ENCODE measurements around the gene SLC2A1.
"Not testable (repeated sequence)": the region's sequence is repeated elsewhere in the genome, so short reads cannot be mapped to it uniquely, and the experiment has no call there.

Gene SLC2A1

GRCh38 chr1:42910985-42911384 is 47.7 kb downstream of the SLC2A1 start:
- H2BK120ac ChIP-seq (ENCODE audit: insufficient read depth, low read length, poor library complexity): no peak overlapping the region
- no peak overlapping the region for H2BK5ac ChIP-seq (ENCODE audit: low read depth, low read length, poor library complexity)

DNA sequence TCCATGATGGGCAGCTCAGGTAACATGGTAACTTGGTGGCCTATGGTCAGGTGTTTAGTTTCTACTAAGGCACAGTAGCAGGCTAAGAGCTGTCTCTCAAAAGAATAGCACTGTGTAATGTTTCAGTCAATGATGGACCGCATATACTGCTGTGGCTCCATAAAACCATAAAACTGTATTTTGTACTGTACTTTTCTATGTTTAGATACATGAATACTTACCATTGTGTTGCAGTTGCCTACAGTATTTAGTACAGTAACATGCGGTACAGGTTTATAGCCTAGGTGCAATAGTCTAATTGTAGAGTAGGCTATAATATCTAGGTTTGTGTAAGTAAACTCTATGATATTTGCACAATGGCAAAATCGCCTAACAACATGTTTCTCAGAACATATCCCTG is 50.6 kb downstream of the SLC2A1 start:
- H3K14ac ChIP-seq (ENCODE audit: low read length): no peak overlapping the region
- DNase-seq: no peak
- H3K79me2 ChIP-seq (ENCODE audit: control insufficient read depth, insufficient read depth, low read length, poor library complexity): no peaks in the 10 kb centered on the region
- H3K27ac ChIP-seq (ENCODE audit: low read depth, low read length): no peak overlapping the region
- no peak overlapping the region for H4K8ac ChIP-seq (ENCODE audit: low read depth, low read length)
- no peak overlapping the region for H2AK5ac ChIP-seq (ENCODE audit: low read length)
- WGBS (ENCODE audit: extremely low coverage, insufficient coverage, insufficient read length): no CpG with 5 or more reads among the region's 3 CpGs
- no peaks in the 10 kb centered on the region for H3K79me1 ChIP-seq (ENCODE audit: low read length)
- no peak overlapping the region for H3K23ac ChIP-seq (ENCODE audit: low read length)
- no peak overlapping the region for H2BK120ac ChIP-seq (ENCODE audit: insufficient read depth, low read length, poor library complexity)
- no peaks in the 10 kb centered on the region for H3K27me3 ChIP-seq (ENCODE audit: insufficient read depth, low read length)
- no peak overlapping the region for H3K4ac ChIP-seq (ENCODE audit: low read depth, low read length)
- no peaks in the 10 kb centered on the region for H3K9me3 ChIP-seq (ENCODE audit: insufficient read depth, low read depth, low read length)
- no peaks in the 10 kb centered on the region for H3K4me1 ChIP-seq (ENCODE audit: control insufficient read depth in 1 of 2, insufficient read depth in 2 of 2, low read length in 2 of 2)
- no peak overlapping the region for H3K9ac ChIP-seq (ENCODE audit: low read length)
- H3K36me3 ChIP-seq (ENCODE audit: control insufficient read depth in 1 of 2, insufficient read depth in 2 of 2, low read length in 2 of 2): no peaks in the 10 kb centered on the region
- no peak overlapping the region for H3K4me3 ChIP-seq (ENCODE audit: low read depth, low read length)
- H3K4me2 ChIP-seq (ENCODE audit: low read length): no peak overlapping the region
- H2AFZ ChIP-seq (ENCODE audit: insufficient read depth, low read length, poor library complexity): no peak overlapping the region
- no peak overlapping the region for H2BK5ac ChIP-seq (ENCODE audit: low read depth, low read length, poor library complexity)
- no peak overlapping the region for H4K12ac ChIP-seq (ENCODE audit: low read depth, low read length)
- no peak overlapping the region for H3K18ac ChIP-seq (ENCODE audit: low read length)
- no peak overlapping the region for H4K91ac ChIP-seq (ENCODE audit: low read depth, low read length)
- no peak overlapping the region for H2BK12ac ChIP-seq (ENCODE audit: low read length)

More at GRCh38 chr1:42910985-42911384, 47.7 kb downstream of the SLC2A1 start:
- no peaks in the 10 kb centered on the region for H3K9me3 ChIP-seq (ENCODE audit: insufficient read depth, low read depth, low read length)
- H3K4me2 ChIP-seq (ENCODE audit: low read length): no peak overlapping the region
- H3K4ac ChIP-seq (ENCODE audit: low read depth, low read length): no peak overlapping the region
- H4K12ac ChIP-seq (ENCODE audit: low read depth, low read length): no peak overlapping the region
- no peak overlapping the region for H2AK5ac ChIP-seq (ENCODE audit: low read length)
- no peak overlapping the region for H3K23ac ChIP-seq (ENCODE audit: low read length)
- no peak overlapping the region for H2BK12ac ChIP-seq (ENCODE audit: low read length)
- DNase-seq: no peak
- H3K36me3 ChIP-seq (ENCODE audit: control insufficient read depth in 1 of 2, insufficient read depth in 2 of 2, low read length in 2 of 2): no peaks in the 10 kb centered on the region
- no peak overlapping the region for H3K27ac ChIP-seq (ENCODE audit: low read depth, low read length)
- no peak overlapping the region for H3K9ac ChIP-seq (ENCODE audit: low read length)
- no peak overlapping the region for H3K4me3 ChIP-seq (ENCODE audit: low read depth, low read length)
- no peak overlapping the region for H4K8ac ChIP-seq (ENCODE audit: low read depth, low read length)
- no peak overlapping the region for H4K91ac ChIP-seq (ENCODE audit: low read depth, low read length)
- no peak overlapping the region for H2AFZ ChIP-seq (ENCODE audit: insufficient read depth, low read length, poor library complexity)
- no peaks in the 10 kb centered on the region for H3K79me2 ChIP-seq (ENCODE audit: control insufficient read depth, insufficient read depth, low read length, poor library complexity)
- peaks cover 0 to 2% of the 10 kb centered on the region in 2 experiments for H3K4me1 ChIP-seq (ENCODE audit: control insufficient read depth in 1 of 2, insufficient read depth in 2 of 2, low read length in 2 of 2)
- peaks cover 2% of the 10 kb centered on the region for H3K79me1 ChIP-seq (ENCODE audit: low read length)
- no peak overlapping the region for H3K14ac ChIP-seq (ENCODE audit: low read length)
- H3K18ac ChIP-seq (ENCODE audit: low read length): no peak overlapping the region
- H3K27me3 ChIP-seq (ENCODE audit: insufficient read depth, low read length): no peaks in the 10 kb centered on the region

DNA sequence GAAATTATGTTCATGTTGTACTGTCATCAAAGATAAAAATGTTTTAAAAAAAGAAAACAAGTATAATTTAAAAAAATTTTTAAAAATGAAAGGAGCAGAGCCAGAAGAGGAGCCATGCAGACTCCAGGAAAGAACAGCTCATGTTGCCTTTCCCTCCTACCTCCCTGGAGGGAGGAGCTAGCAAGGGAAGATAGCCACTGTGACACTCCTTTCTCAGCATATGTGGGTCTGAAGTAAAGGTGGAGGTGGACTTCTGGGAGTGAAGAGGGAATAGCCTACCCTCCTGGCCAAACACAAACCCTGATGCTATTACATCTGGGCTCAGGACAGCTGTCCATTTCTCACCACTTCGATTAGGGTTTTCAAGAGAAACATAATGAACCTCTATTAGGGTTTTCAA is 54.2 kb downstream of the SLC2A1 start:
- H2BK12ac ChIP-seq (ENCODE audit: low read length): no peak overlapping the region
- H3K79me2 ChIP-seq (ENCODE audit: control insufficient read depth, insufficient read depth, low read length, poor library complexity): no peaks in the 10 kb centered on the region
- H3K23ac ChIP-seq (ENCODE audit: low read length): no peak overlapping the region
- no peak overlapping the region for H3K27ac ChIP-seq (ENCODE audit: low read depth, low read length)
- H4K12ac ChIP-seq (ENCODE audit: low read depth, low read length): no peak overlapping the region
- no peak overlapping the region for H3K9ac ChIP-seq (ENCODE audit: low read length)
- no peak overlapping the region for H4K8ac ChIP-seq (ENCODE audit: low read depth, low read length)
- peaks cover 0 to 3% of the 10 kb centered on the region in 2 experiments for H3K4me1 ChIP-seq (ENCODE audit: control insufficient read depth in 1 of 2, insufficient read depth in 2 of 2, low read length in 2 of 2)
- H2AK5ac ChIP-seq (ENCODE audit: low read length): no peak overlapping the region
- H3K36me3 ChIP-seq (ENCODE audit: control insufficient read depth in 1 of 2, insufficient read depth in 2 of 2, low read length in 2 of 2): no peaks in the 10 kb centered on the region
- WGBS (ENCODE audit: extremely low coverage, insufficient coverage, insufficient read length): no CpG with 5 or more reads among the region's 1 CpG
- DNase-seq: peak in 1 of 2 donors; percentile 28
- no peak overlapping the region for H3K4ac ChIP-seq (ENCODE audit: low read depth, low read length)
- no peaks in the 10 kb centered on the region for H3K79me1 ChIP-seq (ENCODE audit: low read length)
- H2BK120ac ChIP-seq (ENCODE audit: insufficient read depth, low read length, poor library complexity): no peak overlapping the region
- no peak overlapping the region for H2AFZ ChIP-seq (ENCODE audit: insufficient read depth, low read length, poor library complexity)
- H3K27me3 ChIP-seq (ENCODE audit: insufficient read depth, low read length): no peaks in the 10 kb centered on the region
- no peak overlapping the region for H2BK5ac ChIP-seq (ENCODE audit: low read depth, low read length, poor library complexity)
- no peak overlapping the region for H4K91ac ChIP-seq (ENCODE audit: low read depth, low read length)
- no peak overlapping the region for H3K4me3 ChIP-seq (ENCODE audit: low read depth, low read length)
- H3K14ac ChIP-seq (ENCODE audit: low read length): no peak overlapping the region
- no peak overlapping the region for H3K18ac ChIP-seq (ENCODE audit: low read length)
- H3K4me2 ChIP-seq (ENCODE audit: low read length): no peak overlapping the region
- peaks cover 2% of the 10 kb centered on the region for H3K9me3 ChIP-seq (ENCODE audit: insufficient read depth, low read depth, low read length)

- H3K23ac ChIP-seq (ENCODE audit: low read length); H3K4me3 ChIP-seq (ENCODE audit: low read depth, low read length); H3K27me3 ChIP-seq (ENCODE audit: insufficient read depth, low read length); H3K4me2 ChIP-seq (ENCODE audit: low read length); H2AFZ ChIP-seq (ENCODE audit: insufficient read depth, low read length, poor library complexity); H3K9me3 ChIP-seq (ENCODE audit: insufficient read depth, low read depth, low read length); H3K36me3 ChIP-seq (ENCODE audit: control insufficient read depth in 1 of 2, insufficient read depth in 2 of 2, low read length in 2 of 2); DNase-seq; H2BK120ac ChIP-seq (ENCODE audit: insufficient read depth, low read length, poor library complexity); H3K4ac ChIP-seq (ENCODE audit: low read depth, low read length); H2BK5ac ChIP-seq (ENCODE audit: low read depth, low read length, poor library complexity); H3K18ac ChIP-seq (ENCODE audit: low read length); H2AK5ac ChIP-seq (ENCODE audit: low read length); H3K79me1 ChIP-seq (ENCODE audit: low read length); H3K79me2 ChIP-seq (ENCODE audit: control insufficient read depth, insufficient read depth, low read length, poor library complexity); H3K27ac ChIP-seq (ENCODE audit: low read depth, low read length); H3K4me1 ChIP-seq (ENCODE audit: control insufficient read depth in 1 of 2, insufficient read depth in 2 of 2, low read length in 2 of 2); H4K91ac ChIP-seq (ENCODE audit: low read depth, low read length); H4K12ac ChIP-seq (ENCODE audit: low read depth, low read length); H3K9ac ChIP-seq (ENCODE audit: low read length); H4K8ac ChIP-seq (ENCODE audit: low read depth, low read length); H2BK12ac ChIP-seq (ENCODE audit: low read length); H3K14ac ChIP-seq (ENCODE audit: low read length): not testable (repeated sequence)
- WGBS (ENCODE audit: extremely low coverage, insufficient coverage, insufficient read length): no CpG with 5 or more reads among the region's 4 CpGs
Observed at GRCh38 chr1:42899960-42900359, 58.7 kb downstream of the SLC2A1 start.

Measured in trophoblast cell (in vitro differentiated cells and primary cell).